ENCODE measurements around the gene CEACAM16.
"Not testable (repeated sequence)": the region's sequence is repeated elsewhere in the genome, so short reads cannot be mapped to it uniquely, and the experiment has no call there.

CEACAM16 gene

DNA sequence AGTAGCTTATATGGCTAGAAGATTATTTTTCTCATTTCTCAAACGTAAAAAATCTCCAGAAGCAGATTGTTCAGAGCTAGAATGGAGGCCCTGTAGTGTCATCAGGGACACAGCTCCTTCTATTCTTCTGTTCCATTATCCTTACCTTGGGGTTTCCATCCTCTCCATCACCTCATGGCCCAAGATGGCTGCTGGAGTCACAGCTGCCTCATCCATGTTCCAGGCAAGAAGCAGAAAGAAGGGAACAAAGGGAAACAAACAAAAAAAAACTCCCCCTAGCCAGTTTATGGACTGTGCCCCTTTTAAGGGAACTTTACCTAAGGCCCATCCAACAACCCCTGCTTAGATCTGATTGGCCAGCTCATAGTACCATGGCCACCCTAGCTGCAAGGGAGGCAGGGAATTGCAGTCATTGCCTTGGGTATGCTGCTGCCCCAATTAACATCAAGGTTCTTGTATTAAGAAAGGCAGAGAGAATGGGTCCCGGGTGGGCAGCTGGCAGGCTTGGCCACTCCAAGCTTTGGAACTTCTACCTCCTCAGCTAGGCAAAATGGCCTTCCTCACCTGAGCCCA is 15.7 kb downstream of the CEACAM16 start:
- Histone ChIP-seq H3K36me3 (ENCODE audit: control insufficient read depth in 2 of 2, insufficient read depth in 2 of 2, low read length in 2 of 2) (peaks cover 0 to 3% of the 10 kb centered on the region in 2 donors), H3K9ac (ENCODE audit: low read depth in 1 of 2, low read length in 2 of 2) (no peak overlapping the region), H3K27ac (ENCODE audit: low read depth in 2 of 2, low read length in 2 of 2) (no peak overlapping the region), H3K27me3 (ENCODE audit: control insufficient read depth in 2 of 2, insufficient read depth in 2 of 2, low read length in 2 of 2) (no peaks in the 10 kb centered on the region), H3K4me1 (ENCODE audit: control insufficient read depth in 2 of 2, insufficient read depth in 2 of 2, low read length in 2 of 2) (peaks cover 12 to 13% of the 10 kb centered on the region in 2 donors), H3K4me3 (ENCODE audit: low read length in 2 of 2) (no peak overlapping the region), H3K9me3 (ENCODE audit: control insufficient read depth in 2 of 2, low read length in 2 of 2) (peaks cover 0 to 5% of the 10 kb centered on the region in 2 donors)

GRCh38 chr19:44717603-44718002 is 18.7 kb downstream of the CEACAM16 start:
- H3K27me3 ChIP-seq (ENCODE audit: control insufficient read depth in 2 of 2, insufficient read depth in 2 of 2, low read length in 2 of 2) = no peaks in the 10 kb centered on the region
- H3K4me3 ChIP-seq (ENCODE audit: low read length in 2 of 2) = no peak overlapping the region
- no peak overlapping the region for H3K9ac ChIP-seq (ENCODE audit: low read depth in 1 of 2, low read length in 2 of 2)
- peaks cover 0 to 5% of the 10 kb centered on the region in 2 donors for H3K9me3 ChIP-seq (ENCODE audit: control insufficient read depth in 2 of 2, low read length in 2 of 2)
- peaks cover 16 to 20% of the 10 kb centered on the region in 2 donors for H3K4me1 ChIP-seq (ENCODE audit: control insufficient read depth in 2 of 2, insufficient read depth in 2 of 2, low read length in 2 of 2)
- H3K27ac ChIP-seq (ENCODE audit: low read depth in 2 of 2, low read length in 2 of 2) = no peak overlapping the region
- H3K36me3 ChIP-seq (ENCODE audit: control insufficient read depth in 2 of 2, insufficient read depth in 2 of 2, low read length in 2 of 2) = peaks cover 0 to 3% of the 10 kb centered on the region in 2 donors

DNA sequence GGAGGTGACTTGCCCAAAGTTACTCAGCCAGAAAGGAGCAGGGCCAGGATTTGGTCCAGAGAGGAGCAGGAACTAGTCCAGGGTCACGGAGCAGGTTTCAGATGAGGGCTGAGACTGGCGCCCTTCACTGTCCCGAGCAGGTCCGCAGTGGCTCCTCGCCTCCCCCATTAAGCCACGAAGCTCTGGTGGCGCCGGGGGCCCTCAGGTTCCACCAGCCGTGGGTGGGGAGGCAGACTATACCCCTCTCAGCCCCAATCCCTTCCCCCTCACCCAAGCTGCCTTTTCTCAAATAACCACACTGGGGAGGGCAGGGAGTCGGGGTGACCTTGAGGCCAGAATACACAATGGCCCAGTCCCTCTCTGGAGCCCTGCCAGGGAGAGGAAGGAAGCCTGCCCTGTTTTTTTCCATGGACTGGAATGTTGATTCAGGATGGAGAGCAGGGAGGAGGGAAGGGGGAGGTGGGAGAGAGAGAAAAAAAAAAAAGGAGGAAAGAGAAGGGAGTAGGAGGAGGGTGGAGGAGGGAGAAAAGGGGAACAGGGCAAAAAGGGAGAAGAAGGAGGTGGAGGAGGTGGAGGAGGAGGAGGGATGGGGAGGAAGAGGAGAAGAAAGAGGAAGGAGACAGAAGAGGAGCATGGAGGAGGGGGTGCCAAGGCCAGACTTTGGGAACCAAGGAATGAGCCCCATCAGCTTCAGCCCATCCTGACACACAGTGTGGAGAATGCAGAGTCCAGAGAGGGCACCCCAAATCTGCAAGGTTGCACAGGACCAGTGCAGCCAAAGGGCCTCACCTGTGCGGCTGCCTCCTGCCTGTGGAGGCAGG is 19.7 kb downstream of the CEACAM16 start:
- no peak overlapping the region for H3K4me3 ChIP-seq (ENCODE audit: low read length in 2 of 2)
- H3K36me3 ChIP-seq (ENCODE audit: control insufficient read depth in 2 of 2, insufficient read depth in 2 of 2, low read length in 2 of 2) = peaks cover 0 to 3% of the 10 kb centered on the region in 2 donors
- H3K27me3 ChIP-seq (ENCODE audit: control insufficient read depth in 2 of 2, insufficient read depth in 2 of 2, low read length in 2 of 2) = no peaks in the 10 kb centered on the region
- peaks cover 21 to 28% of the 10 kb centered on the region in 2 donors for H3K4me1 ChIP-seq (ENCODE audit: control insufficient read depth in 2 of 2, insufficient read depth in 2 of 2, low read length in 2 of 2)
- peak overlapping the region; percentile 52 to 61 for H3K9ac ChIP-seq (ENCODE audit: low read depth in 1 of 2, low read length in 2 of 2)
- H3K9me3 ChIP-seq (ENCODE audit: control insufficient read depth in 2 of 2, low read length in 2 of 2) = peaks cover 0 to 5% of the 10 kb centered on the region in 2 donors
- peak overlapping the region; percentile 78 to 83 for H3K27ac ChIP-seq (ENCODE audit: low read depth in 2 of 2, low read length in 2 of 2)

GRCh38 chr19:44719262-44719701 is 20.3 kb downstream of the CEACAM16 start:
- Histone ChIP-seq H3K27me3 (ENCODE audit: control insufficient read depth in 2 of 2, insufficient read depth in 2 of 2, low read length in 2 of 2) (no peaks in the 10 kb centered on the region), H3K9me3 (ENCODE audit: control insufficient read depth in 2 of 2, low read length in 2 of 2) (peaks cover 0 to 5% of the 10 kb centered on the region in 2 donors), H3K4me3 (ENCODE audit: low read length in 2 of 2) (no peak overlapping the region), H3K36me3 (ENCODE audit: control insufficient read depth in 2 of 2, insufficient read depth in 2 of 2, low read length in 2 of 2) (peaks cover 0 to 3% of the 10 kb centered on the region in 2 donors), H3K9ac (ENCODE audit: low read depth in 1 of 2, low read length in 2 of 2) (no peak overlapping the region), H3K27ac (ENCODE audit: low read depth in 2 of 2, low read length in 2 of 2) (peak overlapping the region; percentile 34 to 83), H3K4me1 (ENCODE audit: control insufficient read depth in 2 of 2, insufficient read depth in 2 of 2, low read length in 2 of 2) (peaks cover 27 to 35% of the 10 kb centered on the region in 2 donors)

DNA sequence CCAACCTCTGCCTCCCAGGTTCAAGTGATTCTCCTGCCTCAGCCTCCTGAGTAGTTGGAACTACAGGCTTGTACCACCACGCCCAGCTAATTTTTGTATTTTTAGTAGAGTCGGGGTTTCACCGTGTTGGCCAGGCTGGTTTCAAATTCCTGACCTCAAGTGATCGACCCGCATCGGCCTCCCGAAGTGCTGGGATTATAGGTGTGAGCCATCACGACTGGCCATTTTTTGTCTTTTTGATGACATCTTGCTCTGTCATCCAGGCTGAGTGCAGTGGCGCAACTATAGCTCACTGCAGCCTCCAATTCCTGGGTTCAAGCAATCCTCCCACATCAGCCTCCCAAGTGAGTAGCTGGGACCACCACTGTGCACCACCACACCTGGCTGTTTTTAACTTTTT is 21.4 kb downstream of the CEACAM16 start:
- peaks cover 31 to 43% of the 10 kb centered on the region in 2 donors for H3K4me1 ChIP-seq (ENCODE audit: control insufficient read depth in 2 of 2, insufficient read depth in 2 of 2, low read length in 2 of 2)
- not testable (repeated sequence) for H3K9ac ChIP-seq (ENCODE audit: low read depth in 1 of 2, low read length in 2 of 2); H3K27ac ChIP-seq (ENCODE audit: low read depth in 2 of 2, low read length in 2 of 2); H3K27me3 ChIP-seq (ENCODE audit: control insufficient read depth in 2 of 2, insufficient read depth in 2 of 2, low read length in 2 of 2); H3K9me3 ChIP-seq (ENCODE audit: control insufficient read depth in 2 of 2, low read length in 2 of 2); H3K4me3 ChIP-seq (ENCODE audit: low read length in 2 of 2); H3K36me3 ChIP-seq (ENCODE audit: control insufficient read depth in 2 of 2, insufficient read depth in 2 of 2, low read length in 2 of 2)

DNA sequence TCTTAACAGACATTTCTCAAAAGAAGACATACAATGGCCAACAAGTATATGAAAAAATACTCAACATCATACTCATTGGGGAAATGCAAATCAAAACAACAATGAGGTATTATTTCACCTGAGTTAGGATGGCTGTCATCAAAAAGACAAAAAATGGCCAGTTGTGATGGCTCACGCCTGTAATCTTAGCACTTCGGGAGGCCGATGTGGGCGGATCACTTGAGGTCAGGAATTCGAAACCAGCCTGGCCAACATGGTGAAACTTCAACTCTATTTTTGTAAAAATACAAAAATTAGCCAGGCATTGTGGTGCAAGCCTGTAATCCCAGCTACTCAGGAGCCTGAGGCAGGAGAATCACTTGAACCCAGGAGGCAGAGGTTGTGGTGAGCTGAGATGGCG is 22.0 kb downstream of the CEACAM16 start:
- H3K9ac ChIP-seq (ENCODE audit: low read depth in 1 of 2, low read length in 2 of 2) = no peak overlapping the region
- H3K27me3 ChIP-seq (ENCODE audit: control insufficient read depth in 2 of 2, insufficient read depth in 2 of 2, low read length in 2 of 2) = no peaks in the 10 kb centered on the region
- no peak overlapping the region for H3K27ac ChIP-seq (ENCODE audit: low read depth in 2 of 2, low read length in 2 of 2)
- H3K9me3 ChIP-seq (ENCODE audit: control insufficient read depth in 2 of 2, low read length in 2 of 2) = no peaks in the 10 kb centered on the region
- no peak overlapping the region for H3K4me3 ChIP-seq (ENCODE audit: low read length in 2 of 2)
- no peaks in the 10 kb centered on the region for H3K36me3 ChIP-seq (ENCODE audit: control insufficient read depth in 2 of 2, insufficient read depth in 2 of 2, low read length in 2 of 2)
- H3K4me1 ChIP-seq (ENCODE audit: control insufficient read depth in 2 of 2, insufficient read depth in 2 of 2, low read length in 2 of 2) = peaks cover 34 to 48% of the 10 kb centered on the region in 2 donors

DNA sequence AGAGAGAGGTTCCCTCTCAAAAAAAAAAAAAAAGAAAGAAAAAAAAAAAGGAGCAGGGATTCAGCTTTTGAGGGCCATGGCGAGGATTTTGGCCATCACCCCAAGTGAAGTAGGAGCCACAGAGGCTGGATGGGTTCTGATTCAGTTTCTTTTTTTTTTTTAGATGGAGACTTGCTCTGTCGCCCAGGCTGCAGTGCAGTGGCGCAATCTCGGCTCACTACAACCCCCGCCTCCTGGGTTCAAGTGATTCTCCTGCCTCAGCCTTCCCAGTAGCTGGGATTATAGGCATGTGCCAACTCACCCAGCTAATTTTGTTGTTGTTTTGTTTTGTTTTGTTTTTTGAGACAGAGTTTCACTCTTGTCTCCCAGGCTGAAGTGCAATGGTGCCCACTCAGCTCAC is 22.4 kb downstream of the CEACAM16 start:
- not testable (repeated sequence) for H3K27ac ChIP-seq (ENCODE audit: low read depth in 2 of 2, low read length in 2 of 2); H3K9ac ChIP-seq (ENCODE audit: low read depth in 1 of 2, low read length in 2 of 2); H3K27me3 ChIP-seq (ENCODE audit: control insufficient read depth in 2 of 2, insufficient read depth in 2 of 2, low read length in 2 of 2); H3K9me3 ChIP-seq (ENCODE audit: control insufficient read depth in 2 of 2, low read length in 2 of 2); H3K36me3 ChIP-seq (ENCODE audit: control insufficient read depth in 2 of 2, insufficient read depth in 2 of 2, low read length in 2 of 2); H3K4me3 ChIP-seq (ENCODE audit: low read length in 2 of 2)
- H3K4me1 ChIP-seq (ENCODE audit: control insufficient read depth in 2 of 2, insufficient read depth in 2 of 2, low read length in 2 of 2) = peaks cover 35 to 50% of the 10 kb centered on the region in 2 donors

DNA sequence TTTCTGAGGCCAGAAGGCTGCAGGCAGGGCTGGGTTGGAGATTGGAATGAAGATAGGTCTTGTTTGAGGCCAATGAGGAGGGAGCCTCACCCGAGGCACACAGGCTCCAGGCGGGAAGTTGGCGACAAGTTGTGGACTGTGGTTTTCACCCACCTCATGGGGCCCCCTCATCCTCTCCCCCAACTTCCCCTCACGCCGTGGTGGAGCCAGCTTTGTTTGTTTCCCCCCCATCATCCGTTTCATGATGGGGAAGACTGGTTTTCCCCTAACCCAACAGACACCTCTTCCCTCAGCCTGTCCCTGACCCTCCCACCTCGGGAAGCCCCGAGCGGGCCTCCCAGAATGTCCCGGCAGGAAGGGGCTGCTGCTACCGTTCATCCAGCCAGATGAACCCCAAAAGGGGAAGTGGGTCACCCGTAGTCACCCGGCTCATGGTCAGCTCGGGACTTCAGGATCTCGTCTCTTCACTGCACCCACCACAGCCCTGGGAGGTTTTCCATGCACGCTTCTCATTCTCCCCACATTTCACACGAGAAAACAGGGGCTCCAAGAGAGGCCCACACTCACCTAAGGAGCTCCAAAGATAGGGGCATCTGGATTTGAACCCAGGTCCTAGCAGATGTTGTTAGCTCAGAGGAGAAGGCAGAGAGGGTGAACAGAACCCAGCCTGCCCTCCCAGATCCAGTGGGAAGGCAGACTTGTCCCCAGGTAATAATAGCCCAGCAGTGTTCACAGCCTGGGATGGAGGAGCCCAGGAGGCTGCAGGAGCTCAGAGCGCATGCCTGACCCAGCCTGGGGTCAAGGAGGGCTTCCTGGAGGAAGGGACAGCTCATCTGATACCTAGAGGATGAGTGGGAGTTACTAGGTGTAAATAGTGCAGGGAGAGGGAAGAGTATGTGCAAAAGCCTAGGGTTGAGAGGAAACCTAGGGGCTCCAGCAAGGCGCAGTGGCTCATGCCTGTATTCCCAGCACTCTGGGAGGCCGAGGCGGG is 23.5 kb downstream of the CEACAM16 start:
- Histone ChIP-seq H3K4me3 (ENCODE audit: low read length in 2 of 2) (no peak overlapping the region), H3K36me3 (ENCODE audit: control insufficient read depth in 2 of 2, insufficient read depth in 2 of 2, low read length in 2 of 2) (no peaks in the 10 kb centered on the region), H3K27me3 (ENCODE audit: control insufficient read depth in 2 of 2, insufficient read depth in 2 of 2, low read length in 2 of 2) (no peaks in the 10 kb centered on the region), H3K9me3 (ENCODE audit: control insufficient read depth in 2 of 2, low read length in 2 of 2) (no peaks in the 10 kb centered on the region), H3K27ac (ENCODE audit: low read depth in 2 of 2, low read length in 2 of 2) (no peak overlapping the region), H3K9ac (ENCODE audit: low read depth in 1 of 2, low read length in 2 of 2) (peak overlapping the region in 1 of 2 donors; percentile 26), H3K4me1 (ENCODE audit: control insufficient read depth in 2 of 2, insufficient read depth in 2 of 2, low read length in 2 of 2) (peaks cover 35 to 51% of the 10 kb centered on the region in 2 donors)

- H3K9ac ChIP-seq (ENCODE audit: low read depth in 1 of 2, low read length in 2 of 2) = peak overlapping the region; percentile 52 to 70
- peak overlapping the region; percentile 93 to 94 for H3K27ac ChIP-seq (ENCODE audit: low read depth in 2 of 2, low read length in 2 of 2)
- peaks cover 36 to 48% of the 10 kb centered on the region in 2 donors for H3K4me1 ChIP-seq (ENCODE audit: control insufficient read depth in 2 of 2, insufficient read depth in 2 of 2, low read length in 2 of 2)
- H3K4me3 ChIP-seq (ENCODE audit: low read length in 2 of 2) = peak overlapping the region; percentile 56 to 65
- H3K27me3 ChIP-seq (ENCODE audit: control insufficient read depth in 2 of 2, insufficient read depth in 2 of 2, low read length in 2 of 2) = no peaks in the 10 kb centered on the region
- H3K36me3 ChIP-seq (ENCODE audit: control insufficient read depth in 2 of 2, insufficient read depth in 2 of 2, low read length in 2 of 2) = no peaks in the 10 kb centered on the region
- no peaks in the 10 kb centered on the region for H3K9me3 ChIP-seq (ENCODE audit: control insufficient read depth in 2 of 2, low read length in 2 of 2)
Measured at GRCh38 chr19:44723299-44723951, 24.5 kb downstream of the CEACAM16 start.
